ENCODE data around the gene ABI3. TPM values are rescaled to one million over a fixed set of nuclear protein-coding genes. Genes with fewer than 3 reads are reported as not detected.
"Not testable (repeated sequence)": the region's sequence is repeated elsewhere in the genome, so short reads cannot be mapped to it uniquely, and the experiment has no call there.

Gene ABI3
- total RNA-seq (3.0 TPM), polyA plus RNA-seq (11.7 TPM)

- Histone ChIP-seq H3K4me1 (ENCODE audit: insufficient read depth) (no peaks in the 10 kb centered on the region), H3K4me3 (ENCODE audit: low read depth, low read length) (peak within 1 kb of the TSS; percentile 29), H3K27ac (ENCODE audit: low read depth) (peak within 1 kb of the TSS; percentile 63), H3K36me3 (ENCODE audit: insufficient read depth) (peaks cover 1% of the 10 kb centered on the region)
- no peak for DNase-seq (ENCODE audit: extremely low spot score)
- WGBS, result 26% methylated on average over 22 of the region's 22 CpGs
Measured at GRCh38 chr17:49210158-49211029, at the start of gene ABI3, which contains the start of gene GNGT2. TSS of gene ABI3 (plus strand) at chr17:49210707. CDS start at chr17:49210725, 18 bp downstream. TSS of gene GNGT2 (minus strand) at chr17:49210574. CDS start at chr17:49207422, 3,152 bp downstream.

GRCh38 chr17:49162866-49163265, 47.6 kb upstream of the ABI3 start:
- Histone ChIP-seq H3K4me3 (ENCODE audit: low read depth, low read length) (no peak overlapping the region), H3K4me1 (ENCODE audit: insufficient read depth) (no peaks in the 10 kb centered on the region), H3K36me3 (ENCODE audit: insufficient read depth) (no peaks in the 10 kb centered on the region), H3K27ac (ENCODE audit: low read depth) (no peak overlapping the region)
- no peak for DNase-seq (ENCODE audit: extremely low spot score)
- 67% methylated on average over 4 of the region's 4 CpGs for WGBS

GRCh38 chr17:49165143-49165542, 45.4 kb upstream of the ABI3 start:
- Histone ChIP-seq H3K36me3 (ENCODE audit: insufficient read depth) (no peaks in the 10 kb centered on the region), H3K27ac (ENCODE audit: low read depth) (no peak overlapping the region), H3K4me3 (ENCODE audit: low read depth, low read length) (no peak overlapping the region), H3K4me1 (ENCODE audit: insufficient read depth) (no peaks in the 10 kb centered on the region)
- 91% methylated on average over 2 of the region's 2 CpGs for WGBS
- no peak for DNase-seq (ENCODE audit: extremely low spot score)

GRCh38 chr17:49168706-49169105, 41.8 kb upstream of the ABI3 start:
- 57% methylated on average over 9 of the region's 9 CpGs for WGBS
- Histone ChIP-seq H3K4me3 (ENCODE audit: low read depth, low read length) (no peak overlapping the region), H3K27ac (ENCODE audit: low read depth) (no peak overlapping the region), H3K36me3 (ENCODE audit: insufficient read depth) (no peaks in the 10 kb centered on the region), H3K4me1 (ENCODE audit: insufficient read depth) (no peaks in the 10 kb centered on the region)
- no peak for DNase-seq (ENCODE audit: extremely low spot score)

- Histone ChIP-seq H3K27ac (ENCODE audit: low read depth) (no peak overlapping the region), H3K4me1 (ENCODE audit: insufficient read depth) (no peaks in the 10 kb centered on the region), H3K4me3 (ENCODE audit: low read depth, low read length) (no peak overlapping the region), H3K36me3 (ENCODE audit: insufficient read depth) (no peaks in the 10 kb centered on the region)
- no peak for DNase-seq (ENCODE audit: extremely low spot score)
- WGBS, result 63% methylated on average over 2 of the region's 2 CpGs
Measured at GRCh38 chr17:49170216-49170615, 40.3 kb upstream of the ABI3 start.

- not testable (repeated sequence) for H3K27ac ChIP-seq (ENCODE audit: low read depth); H3K4me3 ChIP-seq (ENCODE audit: low read depth, low read length); H3K36me3 ChIP-seq (ENCODE audit: insufficient read depth)
Measured at GRCh38 chr17:49170711-49171110, 39.8 kb upstream of the ABI3 start.

GRCh38 chr17:49175978-49176377, 34.5 kb upstream of the ABI3 start:
- H3K27ac ChIP-seq (ENCODE audit: low read depth); H3K4me1 ChIP-seq (ENCODE audit: insufficient read depth); H3K36me3 ChIP-seq (ENCODE audit: insufficient read depth); H3K4me3 ChIP-seq (ENCODE audit: low read depth, low read length); DNase-seq (ENCODE audit: extremely low spot score): not testable (repeated sequence)
- 87% methylated on average over 11 of the region's 11 CpGs for WGBS

More at GRCh38 chr17:49170711-49171110, 39.8 kb upstream of the ABI3 start:
- H3K4me1 ChIP-seq (ENCODE audit: insufficient read depth); DNase-seq (ENCODE audit: extremely low spot score): not testable (repeated sequence)
- WGBS, result 74% methylated on average over 3 of the region's 3 CpGs

GRCh38 chr17:49180303-49180702, 30.2 kb upstream of the ABI3 start:
- 17% methylated on average over 5 of the region's 5 CpGs for WGBS
- no peak overlapping the region for H3K4me3 ChIP-seq (ENCODE audit: low read depth, low read length)
- DNase-seq (ENCODE audit: extremely low spot score), result no peak
- no peaks in the 10 kb centered on the region for H3K4me1 ChIP-seq (ENCODE audit: insufficient read depth)
- H3K36me3 ChIP-seq (ENCODE audit: insufficient read depth), result no peaks in the 10 kb centered on the region
- no peak overlapping the region for H3K27ac ChIP-seq (ENCODE audit: low read depth)

- DNase-seq (ENCODE audit: extremely low spot score), result no peak
- Histone ChIP-seq H3K36me3 (ENCODE audit: insufficient read depth) (no peaks in the 10 kb centered on the region), H3K27ac (ENCODE audit: low read depth) (no peak overlapping the region), H3K4me3 (ENCODE audit: low read depth, low read length) (no peak overlapping the region), H3K4me1 (ENCODE audit: insufficient read depth) (no peaks in the 10 kb centered on the region)
- WGBS, result 72% methylated on average over 6 of the region's 6 CpGs
Measured at GRCh38 chr17:49180998-49181635, 29.4 kb upstream of the ABI3 start.

- WGBS, result 79% methylated on average over 5 of the region's 5 CpGs
- no peak for DNase-seq (ENCODE audit: extremely low spot score)
Measured at GRCh38 chr17:49183341-49183740, 27.2 kb upstream of the ABI3 start.

GRCh38 chr17:49183801-49184200, 26.7 kb upstream of the ABI3 start:
- H3K27ac ChIP-seq (ENCODE audit: low read depth), result no peak overlapping the region
- H3K4me3 ChIP-seq (ENCODE audit: low read depth, low read length), result no peak overlapping the region
- no peak for DNase-seq (ENCODE audit: extremely low spot score)
- no peaks in the 10 kb centered on the region for H3K4me1 ChIP-seq (ENCODE audit: insufficient read depth)
- H3K36me3 ChIP-seq (ENCODE audit: insufficient read depth), result no peaks in the 10 kb centered on the region
- WGBS, result 83% methylated on average over 7 of the region's 7 CpGs

More at GRCh38 chr17:49183341-49183740, 27.2 kb upstream of the ABI3 start:
- Histone ChIP-seq H3K4me3 (ENCODE audit: low read depth, low read length) (no peak overlapping the region), H3K27ac (ENCODE audit: low read depth) (no peak overlapping the region), H3K36me3 (ENCODE audit: insufficient read depth) (no peaks in the 10 kb centered on the region), H3K4me1 (ENCODE audit: insufficient read depth) (no peaks in the 10 kb centered on the region)

GRCh38 chr17:49184522-49184921, 26.0 kb upstream of the ABI3 start:
- H3K36me3 ChIP-seq (ENCODE audit: insufficient read depth); H3K27ac ChIP-seq (ENCODE audit: low read depth); H3K4me3 ChIP-seq (ENCODE audit: low read depth, low read length); DNase-seq (ENCODE audit: extremely low spot score); H3K4me1 ChIP-seq (ENCODE audit: insufficient read depth): not testable (repeated sequence)

GRCh38 chr17:49185381-49185780, 25.1 kb upstream of the ABI3 start:
- DNase-seq (ENCODE audit: extremely low spot score); H3K27ac ChIP-seq (ENCODE audit: low read depth); H3K36me3 ChIP-seq (ENCODE audit: insufficient read depth); H3K4me1 ChIP-seq (ENCODE audit: insufficient read depth); H3K4me3 ChIP-seq (ENCODE audit: low read depth, low read length): not testable (repeated sequence)
- 91% methylated on average over 1 of the region's 1 CpG for WGBS

- Histone ChIP-seq H3K27ac (ENCODE audit: low read depth) (no peak overlapping the region), H3K36me3 (ENCODE audit: insufficient read depth) (no peaks in the 10 kb centered on the region), H3K4me1 (ENCODE audit: insufficient read depth) (no peaks in the 10 kb centered on the region), H3K4me3 (ENCODE audit: low read depth, low read length) (no peak overlapping the region)
- no peak for DNase-seq (ENCODE audit: extremely low spot score)
- 89% methylated on average over 3 of the region's 3 CpGs for WGBS
Measured at GRCh38 chr17:49187301-49187700, 23.2 kb upstream of the ABI3 start.
